ENCODE measurements around the gene ATAT1.

Gene ATAT1

DNA sequence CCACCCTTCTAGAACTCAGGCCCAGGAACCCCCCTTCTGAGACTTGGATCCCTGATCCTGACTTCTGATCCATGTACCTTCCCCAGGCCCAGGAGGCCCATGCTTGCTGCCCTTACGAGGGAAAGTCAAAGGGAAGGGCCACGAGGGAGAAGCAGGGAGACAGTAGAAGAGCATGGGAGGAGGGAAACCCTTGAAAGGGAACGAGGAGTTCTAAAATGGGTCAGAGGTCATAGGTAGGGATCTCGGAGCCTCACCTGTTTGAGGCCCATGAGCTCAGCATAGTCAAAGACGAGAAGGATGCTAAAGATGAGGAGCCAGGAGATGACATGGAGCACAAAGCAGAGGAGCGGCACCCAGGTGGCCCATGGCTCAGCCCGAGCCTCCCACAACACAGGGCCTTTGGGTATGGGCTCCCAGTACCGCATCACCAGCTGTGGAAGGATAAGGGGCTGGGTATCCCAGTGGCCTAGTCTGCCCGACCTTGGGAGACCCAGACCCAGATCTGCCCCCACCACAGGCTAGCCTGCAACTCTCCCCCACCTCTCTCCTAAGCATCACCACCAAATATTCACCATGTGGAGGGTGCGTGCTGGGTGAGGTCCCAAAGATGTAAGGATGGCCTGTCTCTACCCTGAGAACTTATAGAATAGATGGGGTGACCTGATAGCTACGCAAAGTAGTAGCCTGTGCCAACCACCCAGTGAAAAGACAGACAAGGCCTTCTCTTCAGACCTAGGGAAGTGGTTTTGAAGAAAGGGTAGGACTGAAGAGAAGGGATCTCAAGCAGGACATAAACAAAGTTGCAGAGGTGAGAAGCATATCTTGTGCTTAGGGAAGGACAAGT lies 62.6 kb downstream of the ATAT1 start:
- intact Hi-C loops (cut with DNase I), result no loop called here
- DNase-seq, result peak in 1 of 42 donors; percentile 1

DNA sequence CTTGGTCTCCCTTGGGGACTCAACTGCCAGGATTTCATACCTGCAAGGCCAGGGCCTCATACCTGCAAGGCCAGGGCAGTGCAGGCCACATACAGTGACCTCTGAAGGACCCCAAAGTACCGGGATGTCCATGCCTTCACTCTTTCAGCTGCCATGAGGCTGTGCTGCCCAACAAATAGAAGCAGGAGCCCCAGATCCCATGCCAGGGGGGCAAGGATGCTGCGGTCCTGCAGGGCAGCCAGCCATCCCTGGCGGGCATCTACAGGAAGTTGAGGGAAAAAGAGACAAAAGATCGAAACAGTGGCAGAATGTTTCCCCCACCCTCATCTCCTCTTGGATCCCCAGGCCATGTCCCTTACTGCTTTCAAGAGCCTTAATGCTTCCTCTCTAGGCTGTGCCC lies 63.3 kb downstream of the ATAT1 start:
- intact Hi-C loops (cut with DNase I), result loop anchor here (2.0 kb wide), 1 partner anchor 27 kb away; the partner anchor contains the start of gene MDC1
- no peak for DNase-seq

DNA sequence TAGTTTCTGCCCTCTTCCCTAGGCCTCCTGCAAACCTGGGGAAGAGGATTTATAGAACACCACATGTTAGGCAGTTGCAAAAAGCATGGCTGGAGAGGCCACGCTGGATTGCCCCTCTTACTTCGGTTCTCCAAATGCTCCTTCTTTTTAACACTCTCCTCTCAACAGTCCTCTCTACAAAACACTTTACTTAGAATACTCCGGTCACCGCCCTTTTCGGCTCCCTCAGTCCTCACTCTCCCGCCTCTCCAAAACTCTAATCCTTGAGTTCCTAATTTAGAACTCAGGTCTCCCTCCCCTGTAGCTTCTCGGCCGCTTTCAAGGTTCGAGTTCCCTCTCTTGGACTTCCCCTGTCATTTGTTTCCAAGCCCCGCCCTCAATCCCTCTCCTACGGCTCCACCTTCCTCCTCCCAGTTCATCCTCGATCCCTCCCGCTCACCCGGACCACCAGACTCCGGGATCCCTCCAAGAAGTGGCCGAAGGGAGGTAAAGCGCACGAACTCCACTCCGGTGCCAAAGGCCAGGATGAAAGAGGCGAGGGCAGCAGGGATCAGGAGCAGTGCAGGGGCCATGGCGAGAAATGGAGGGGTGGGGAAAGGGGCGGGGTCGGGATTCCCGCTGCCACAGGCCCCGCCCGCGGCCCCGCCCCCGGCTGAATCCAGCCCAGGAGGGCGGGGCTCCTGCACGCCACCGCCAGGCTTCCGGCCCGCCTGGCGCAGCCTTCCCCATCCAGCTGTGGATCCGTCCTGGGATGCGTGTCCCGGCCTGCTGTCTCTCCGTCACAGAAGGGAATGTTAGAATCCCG lies 63.9 kb downstream of the ATAT1 start, which contains the start of gene NRM:
TSS of gene NRM (minus strand) at position 582 of the 805 bp plus-strand sequence. CDS start at position 572, 10 bp downstream.
- DNase-seq, result peak; percentile 58 to 93 (median 86)
- intact Hi-C loops (cut with DNase I), result loop anchor here (2.0 kb wide), 1 partner anchor 26 kb away; the partner anchor contains the start of gene MDC1

DNA sequence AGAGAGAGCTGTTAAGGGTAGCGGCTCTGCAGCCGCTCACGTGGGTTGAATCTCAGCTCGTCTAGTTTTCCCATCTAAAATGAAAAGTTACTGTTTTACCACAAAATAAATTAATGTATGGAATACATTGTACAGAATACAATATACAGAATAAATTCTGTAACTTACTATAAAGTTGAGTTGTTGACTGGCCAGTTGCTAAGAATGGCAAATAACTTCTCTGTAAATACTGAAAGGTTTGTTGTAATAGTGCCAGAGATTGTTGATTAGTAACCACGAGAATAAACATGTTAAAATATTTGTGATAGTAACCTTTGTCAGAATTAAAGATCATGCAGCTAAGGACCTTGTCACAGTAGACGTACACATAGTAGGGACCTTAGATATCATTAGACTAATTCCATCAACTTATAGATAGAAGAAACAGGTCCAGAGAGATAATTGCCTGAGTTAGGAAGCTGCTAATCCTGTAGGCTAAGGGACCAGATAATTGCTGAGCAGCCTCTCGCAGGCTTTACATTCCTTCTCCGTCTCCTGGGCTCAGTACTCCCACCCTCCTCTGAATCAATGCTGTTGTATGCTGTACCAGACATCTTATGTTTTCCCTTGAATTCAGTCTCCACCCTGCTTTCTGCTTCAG lies 64.7 kb downstream of the ATAT1 start:
- intact Hi-C loops (cut with DNase I), result loop anchor here (2.0 kb wide), 1 partner anchor 25 kb away; the partner anchor contains the start of gene MDC1
- DNase-seq, result no peak

Data from head of caudate nucleus (tissue), 42 donors.